ENCODE data around the gene LCE1C. TPM values are rescaled to one million over a fixed set of nuclear protein-coding genes. Genes with fewer than 3 reads are reported as not detected.

Gene LCE1C
- total and polyA plus RNA-seq, 9 of the 15 experiments (the other 6 are each of a cell fraction or from before 2014, with no cell fraction given), result not detected

GRCh38 chr1:152855661-152856060 is 49.2 kb upstream of the LCE1C start:
- Histone ChIP-seq H3K4me3 (no peak overlapping the region), H3K9me1 (ENCODE audit: control insufficient read depth, insufficient read depth, low read length) (no peaks in the 10 kb centered on the region), H3K4me1 (replicated peaks in 1 of 2; ENCODE audit: control insufficient read depth in 2 of 2, insufficient read depth in 2 of 2, low read length in 2 of 2) (no peaks in the 10 kb centered on the region), H3K36me3 (ENCODE audit: control insufficient read depth, insufficient read depth, low read length) (no peaks in the 10 kb centered on the region), H3K9ac (ENCODE audit: insufficient read depth in 1 of 2, low read depth in 2 of 2, low read length in 2 of 2) (no peak overlapping the region), H2AFZ (ENCODE audit: low read depth, low read length) (no peak overlapping the region), H3K4me2 (ENCODE audit: insufficient read depth, low read length) (no peak overlapping the region), H3K27me3 (ENCODE audit: control insufficient read depth in 2 of 2, insufficient read depth in 2 of 2, low read length in 2 of 2) (no peaks in the 10 kb centered on the region), H3K9me3 (replicated peaks; ENCODE audit: control insufficient read depth, insufficient read depth, low read depth, low read length) (no peaks in the 10 kb centered on the region), H3K79me2 (ENCODE audit: control insufficient read depth, insufficient read depth, low read length) (no peaks in the 10 kb centered on the region), H4K20me1 (replicated peaks; ENCODE audit: control insufficient read depth, insufficient read depth, low read length) (no peaks in the 10 kb centered on the region), H3K27ac (ENCODE audit: extremely low read depth, low read depth, low read length) (no peak overlapping the region)
- FAIRE-seq, result no peak
- in situ Hi-C loops (cut with MboI) (no loop called here), intact Hi-C loops (cut with micrococcal nuclease) (no loop called here)
- no peak for DNase-seq (ENCODE audit: extremely low read depth in 1 of 4, low spot score in 3 of 4)
- ChIA-PET CTCF (ENCODE audit: low intra/inter-chr PET ratio) (no interaction called here), POLR2A (interaction anchor here (0.9 to 1.5 kb wide), 2 partner anchors 9 to 11 kb away, joined by 3 to 4 read pairs; no protein-coding TSS in a partner anchor)
- no peak for ATAC-seq
- 0% methylated on average over 2 of the region's 2 CpGs for WGBS (ENCODE audit: insufficient coverage, low coverage, missing lambda C conversion rate)
- BruUV-seq (replicated peaks), result no TSS peak
- no peak for TF ChIP-seq ARNT (IDR thresholded peaks at IDR 0.05)
- TF ChIP-seq, protein P1, sequence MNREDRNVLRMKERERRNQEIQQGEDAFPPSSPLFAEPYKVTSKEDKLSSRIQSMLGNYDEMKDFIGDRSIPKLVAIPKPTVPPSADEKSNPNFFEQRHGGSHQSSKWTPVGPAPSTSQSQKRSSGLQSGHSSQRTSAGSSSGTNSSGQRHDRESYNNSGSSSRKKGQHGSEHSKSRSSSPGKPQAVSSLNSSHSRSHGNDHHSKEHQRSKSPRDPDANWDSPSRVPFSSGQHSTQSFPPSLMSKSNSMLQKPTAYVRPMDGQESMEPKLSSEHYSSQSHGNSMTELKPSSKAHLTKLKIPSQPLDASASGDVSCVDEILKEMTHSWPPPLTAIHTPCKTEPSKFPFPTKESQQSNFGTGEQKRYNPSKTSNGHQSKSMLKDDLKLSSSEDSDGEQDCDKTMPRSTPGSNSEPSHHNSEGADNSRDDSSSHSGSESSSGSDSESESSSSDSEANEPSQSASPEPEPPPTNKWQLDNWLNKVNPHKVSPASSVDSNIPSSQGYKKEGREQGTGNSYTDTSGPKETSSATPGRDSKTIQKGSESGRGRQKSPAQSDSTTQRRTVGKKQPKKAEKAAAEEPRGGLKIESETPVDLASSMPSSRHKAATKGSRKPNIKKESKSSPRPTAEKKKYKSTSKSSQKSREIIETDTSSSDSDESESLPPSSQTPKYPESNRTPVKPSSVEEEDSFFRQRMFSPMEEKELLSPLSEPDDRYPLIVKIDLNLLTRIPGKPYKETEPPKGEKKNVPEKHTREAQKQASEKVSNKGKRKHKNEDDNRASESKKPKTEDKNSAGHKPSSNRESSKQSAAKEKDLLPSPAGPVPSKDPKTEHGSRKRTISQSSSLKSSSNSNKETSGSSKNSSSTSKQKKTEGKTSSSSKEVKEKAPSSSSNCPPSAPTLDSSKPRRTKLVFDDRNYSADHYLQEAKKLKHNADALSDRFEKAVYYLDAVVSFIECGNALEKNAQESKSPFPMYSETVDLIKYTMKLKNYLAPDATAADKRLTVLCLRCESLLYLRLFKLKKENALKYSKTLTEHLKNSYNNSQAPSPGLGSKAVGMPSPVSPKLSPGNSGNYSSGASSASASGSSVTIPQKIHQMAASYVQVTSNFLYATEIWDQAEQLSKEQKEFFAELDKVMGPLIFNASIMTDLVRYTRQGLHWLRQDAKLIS (CRISPR knock-in tag; IDR thresholded peaks at IDR 0.05), result no peak
- no peak for TF ChIP-seq ZNF146 (CRISPR knock-in tag; IDR thresholded peaks at IDR 0.05; ENCODE audit: unreplicated experiment)
- no peak for TF ChIP-seq NR4A1 (CRISPR knock-in tag; IDR thresholded peaks at IDR 0.05)
- no peak for TF ChIP-seq NR4A1 (tag; IDR thresholded peaks at IDR 0.05)
- no peak for TF ChIP-seq DPF2 (IDR thresholded peaks at IDR 0.05)
- no peak for TF ChIP-seq PTTG1 (tag; IDR thresholded peaks at IDR 0.05; ENCODE audit: low read depth)
- TF ChIP-seq, protein P2, sequence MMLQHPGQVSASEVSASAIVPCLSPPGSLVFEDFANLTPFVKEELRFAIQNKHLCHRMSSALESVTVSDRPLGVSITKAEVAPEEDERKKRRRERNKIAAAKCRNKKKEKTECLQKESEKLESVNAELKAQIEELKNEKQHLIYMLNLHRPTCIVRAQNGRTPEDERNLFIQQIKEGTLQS (IDR thresholded peaks at IDR 0.05), result no peak
- TF ChIP-seq, protein P2 (CRISPR knock-in tag; conservative IDR thresholded peaks at IDR 0.05), result no peak
- TF ChIP-seq SMAD3 (CRISPR knock-in tag; conservative IDR thresholded peaks at IDR 0.05), result no peak
- TF ChIP-seq SETDB1 (IDR thresholded peaks at IDR 0.05; ENCODE audit: low read length), result no peak
- TF ChIP-seq, protein P3, sequence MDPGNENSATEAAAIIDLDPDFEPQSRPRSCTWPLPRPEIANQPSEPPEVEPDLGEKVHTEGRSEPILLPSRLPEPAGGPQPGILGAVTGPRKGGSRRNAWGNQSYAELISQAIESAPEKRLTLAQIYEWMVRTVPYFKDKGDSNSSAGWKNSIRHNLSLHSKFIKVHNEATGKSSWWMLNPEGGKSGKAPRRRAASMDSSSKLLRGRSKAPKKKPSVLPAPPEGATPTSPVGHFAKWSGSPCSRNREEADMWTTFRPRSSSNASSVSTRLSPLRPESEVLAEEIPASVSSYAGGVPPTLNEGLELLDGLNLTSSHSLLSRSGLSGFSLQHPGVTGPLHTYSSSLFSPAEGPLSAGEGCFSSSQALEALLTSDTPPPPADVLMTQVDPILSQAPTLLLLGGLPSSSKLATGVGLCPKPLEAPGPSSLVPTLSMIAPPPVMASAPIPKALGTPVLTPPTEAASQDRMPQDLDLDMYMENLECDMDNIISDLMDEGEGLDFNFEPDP (CRISPR knock-in tag; IDR thresholded peaks at IDR 0.05), result no peak
- TF ChIP-seq SMARCE1 (IDR thresholded peaks at IDR 0.05), result no peak
- TF ChIP-seq, protein P4, sequence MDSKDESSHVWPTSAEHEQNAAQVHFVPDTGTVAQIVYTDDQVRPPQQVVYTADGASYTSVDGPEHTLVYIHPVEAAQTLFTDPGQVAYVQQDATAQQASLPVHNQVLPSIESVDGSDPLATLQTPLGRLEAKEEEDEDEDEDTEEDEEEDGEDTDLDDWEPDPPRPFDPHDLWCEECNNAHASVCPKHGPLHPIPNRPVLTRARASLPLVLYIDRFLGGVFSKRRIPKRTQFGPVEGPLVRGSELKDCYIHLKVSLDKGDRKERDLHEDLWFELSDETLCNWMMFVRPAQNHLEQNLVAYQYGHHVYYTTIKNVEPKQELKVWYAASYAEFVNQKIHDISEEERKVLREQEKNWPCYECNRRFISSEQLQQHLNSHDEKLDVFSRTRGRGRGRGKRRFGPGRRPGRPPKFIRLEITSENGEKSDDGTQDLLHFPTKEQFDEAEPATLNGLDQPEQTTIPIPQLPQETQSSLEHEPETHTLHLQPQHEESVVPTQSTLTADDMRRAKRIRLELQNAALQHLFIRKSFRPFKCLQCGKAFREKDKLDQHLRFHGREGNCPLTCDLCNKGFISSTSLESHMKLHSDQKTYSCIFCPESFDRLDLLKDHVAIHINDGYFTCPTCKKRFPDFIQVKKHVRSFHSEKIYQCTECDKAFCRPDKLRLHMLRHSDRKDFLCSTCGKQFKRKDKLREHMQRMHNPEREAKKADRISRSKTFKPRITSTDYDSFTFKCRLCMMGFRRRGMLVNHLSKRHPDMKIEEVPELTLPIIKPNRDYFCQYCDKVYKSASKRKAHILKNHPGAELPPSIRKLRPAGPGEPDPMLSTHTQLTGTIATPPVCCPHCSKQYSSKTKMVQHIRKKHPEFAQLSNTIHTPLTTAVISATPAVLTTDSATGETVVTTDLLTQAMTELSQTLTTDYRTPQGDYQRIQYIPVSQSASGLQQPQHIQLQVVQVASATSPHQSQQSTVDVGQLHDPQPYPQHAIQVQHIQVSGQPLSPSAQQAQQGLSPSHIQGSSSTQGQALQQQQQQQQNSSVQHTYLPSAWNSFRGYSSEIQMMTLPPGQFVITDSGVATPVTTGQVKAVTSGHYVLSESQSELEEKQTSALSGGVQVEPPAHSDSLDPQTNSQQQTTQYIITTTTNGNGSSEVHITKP (IDR thresholded peaks at IDR 0.05; ENCODE audit: partially characterized antibody), result no peak
- no peak for TF ChIP-seq RBM14 (IDR thresholded peaks at IDR 0.05; ENCODE audit: borderline replicate concordance, insufficient read depth, low read depth, low read length)

Data from K562 (cell line).